Keratinocyte (primary cell): ENCODE results near the gene EYA4. TPM values are rescaled to one million over a fixed set of nuclear protein-coding genes. Genes with fewer than 3 reads are reported as not detected.

Experiments
- DNase-seq: peaks from one replicate; pipeline ENCODE4 v3.0.0-alpha.2; 2011; ENCODE audit warnings: low read depth, missing footprints, low spot score
- FAIRE-seq: peaks from 2 replicates; lab custom pipeline; 2011; peaks lifted over from hg19 to GRCh38; lab: Jason Lieb, UNC
- H2AFZ ChIP-seq: 2 replicates; pipeline ENCODE4 v1.6.0; 2012; ENCODE audit warnings: low read length, control low read depth, inconsistent platforms; ENCODE audit not compliant: control insufficient read depth
- H3K27ac ChIP-seq: 2 replicates; pipeline ENCODE4 v1.5.1; 2011; ENCODE audit warnings: low read length; ENCODE audit not compliant: control insufficient read depth, insufficient read depth
- H3K27me3 ChIP-seq: 3 replicates; pipeline ENCODE4 v1.6.0; 2011; ENCODE audit warnings: low read length; ENCODE audit not compliant: control insufficient read depth, insufficient read depth; ENCODE audit errors: extremely low read depth
- H3K36me3 ChIP-seq, 2 experiments: 2 replicates in 1 of 2; 3 replicates in 1 of 2; pipeline ENCODE4 v1.5.1; 2011; ENCODE audit warnings: low read length in 2 of 2, mild to moderate bottlenecking in 1 of 2; ENCODE audit not compliant: control insufficient read depth in 2 of 2, insufficient read depth in 2 of 2; ENCODE audit errors: extremely low read depth in 1 of 2
- H3K4me1 ChIP-seq: 3 replicates; pipeline ENCODE4 v1.5.1; 2011; ENCODE audit warnings: low read length; ENCODE audit not compliant: control insufficient read depth, insufficient read depth; ENCODE audit errors: extremely low read depth
- H3K4me2 ChIP-seq: 3 replicates; pipeline ENCODE4 v1.6.0; 2011; ENCODE audit warnings: low read depth, low read length; ENCODE audit not compliant: control insufficient read depth, insufficient read depth; ENCODE audit errors: extremely low read depth
- H3K4me3 ChIP-seq, 3 experiments: fragments of 200-600 bp in 1 of 3; sonication (generic) in 1 of 3; 2 replicates in 2 of 3; 3 replicates in 1 of 3; pipeline ENCODE4 v1.5.1; 2011 to 2016; ENCODE audit warnings: low read length in 3 of 3, mild to moderate bottlenecking in 3 of 3, control low read depth in 2 of 3, inconsistent platforms in 1 of 3, low read depth in 1 of 3, mixed read lengths in 1 of 3, mixed run types in 1 of 3, moderate library complexity in 1 of 3; ENCODE audit not compliant: control insufficient read depth in 2 of 3, insufficient read depth in 2 of 3; ENCODE audit errors: extremely low read depth in 1 of 3
- H3K79me2 ChIP-seq: 2 replicates; pipeline ENCODE4 v1.6.0; 2012; ENCODE audit warnings: low read length; ENCODE audit not compliant: control insufficient read depth, insufficient read depth
- H3K9ac ChIP-seq: 3 replicates; pipeline ENCODE4 v1.6.0; 2011; ENCODE audit warnings: low read length; ENCODE audit not compliant: control insufficient read depth, insufficient read depth; ENCODE audit errors: extremely low read depth
- H3K9me1 ChIP-seq: 3 replicates; pipeline ENCODE4 v1.6.0; 2011; ENCODE audit warnings: low read length; ENCODE audit not compliant: control insufficient read depth, insufficient read depth; ENCODE audit errors: extremely low read depth
- H3K9me3 ChIP-seq: 2 replicates; pipeline ENCODE4 v1.5.1; 2012; ENCODE audit warnings: low read depth, low read length; ENCODE audit not compliant: control insufficient read depth
- H4K20me1 ChIP-seq: 3 replicates; pipeline ENCODE4 v1.6.0; 2011; ENCODE audit warnings: low read length; ENCODE audit not compliant: control insufficient read depth, insufficient read depth; ENCODE audit errors: extremely low read depth
- EZH2 ChIP-seq: IDR thresholded peaks from one replicate; pipeline ENCODE4 v1.6.1; 2012; ENCODE audit warnings: inconsistent platforms, mild to moderate bottlenecking, low read length, moderate library complexity
- dilution Hi-C: fragments of 300-500 bp; cut with MboI; formaldehyde crosslinking; loops from one replicate; pipeline ENCODE4 v1.7.0; 2020; ENCODE audit warnings: low sequenced_read_pairs; ENCODE audit not compliant: extremely low pct_ligation_motif_present
- polyA plus RNA-seq, 5 experiments: library from polyadenylated mRNA; depleted of rRNA in 3 of 5; stranded (reverse) in 3 of 5; stranded (forward) in 1 of 5; unstranded in 1 of 5; fragments of >200 nt; gene quantifications; 1 replicate in 1 of 5; 2 replicates in 3 of 5; 3 replicates in 1 of 5; pipeline versions ENCODE4 v1.2.1 to v1.2.3, GENCODE V29; 2011 to 2012; ENCODE audit warnings: missing spikeins in 2 of 5, low read depth in 1 of 5, low replicate concordance in 1 of 5
- TF ChIP-seq, protein P1 (sequence below), 3 experiments: IDR thresholded peaks in 1 of 3; conservative IDR thresholded peaks in 1 of 3; optimal IDR thresholded peaks in 1 of 3; 2 replicates in 2 of 3; 3 replicates in 1 of 3; pipeline versions ENCODE3 to v1.5.1; 2011; ENCODE audit warnings: low read length in 3 of 3, mild to moderate bottlenecking in 3 of 3, moderate library complexity in 2 of 3, control low read depth in 1 of 3, inconsistent platforms in 1 of 3; ENCODE audit not compliant: insufficient read depth in 2 of 3; ENCODE audit errors: extremely low read depth in 1 of 3

Gene EYA4
- polyA plus RNA-seq, 1 donor (not counting 4 experiments of a cell fraction or from before 2014, with no cell fraction given) = 0.01 TPM

- no peaks in the 10 kb centered on the region for H3K4me1 ChIP-seq
- no peaks in the 10 kb centered on the region for H3K36me3 ChIP-seq
- H2AFZ ChIP-seq = no peak overlapping the region
- no peaks in the 10 kb centered on the region for H3K27me3 ChIP-seq
- dilution Hi-C loops = no loop called here
- no peak for TF ChIP-seq EZH2
- TF ChIP-seq, protein P1, sequence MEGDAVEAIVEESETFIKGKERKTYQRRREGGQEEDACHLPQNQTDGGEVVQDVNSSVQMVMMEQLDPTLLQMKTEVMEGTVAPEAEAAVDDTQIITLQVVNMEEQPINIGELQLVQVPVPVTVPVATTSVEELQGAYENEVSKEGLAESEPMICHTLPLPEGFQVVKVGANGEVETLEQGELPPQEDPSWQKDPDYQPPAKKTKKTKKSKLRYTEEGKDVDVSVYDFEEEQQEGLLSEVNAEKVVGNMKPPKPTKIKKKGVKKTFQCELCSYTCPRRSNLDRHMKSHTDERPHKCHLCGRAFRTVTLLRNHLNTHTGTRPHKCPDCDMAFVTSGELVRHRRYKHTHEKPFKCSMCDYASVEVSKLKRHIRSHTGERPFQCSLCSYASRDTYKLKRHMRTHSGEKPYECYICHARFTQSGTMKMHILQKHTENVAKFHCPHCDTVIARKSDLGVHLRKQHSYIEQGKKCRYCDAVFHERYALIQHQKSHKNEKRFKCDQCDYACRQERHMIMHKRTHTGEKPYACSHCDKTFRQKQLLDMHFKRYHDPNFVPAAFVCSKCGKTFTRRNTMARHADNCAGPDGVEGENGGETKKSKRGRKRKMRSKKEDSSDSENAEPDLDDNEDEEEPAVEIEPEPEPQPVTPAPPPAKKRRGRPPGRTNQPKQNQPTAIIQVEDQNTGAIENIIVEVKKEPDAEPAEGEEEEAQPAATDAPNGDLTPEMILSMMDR (optimal IDR thresholded peaks at IDR 0.05 in 1 of 3, IDR thresholded peaks at IDR 0.05 in 1 of 3, conservative IDR thresholded peaks at IDR 0.05 in 1 of 3; ENCODE audit: extremely low read depth in 1 of 3, insufficient read depth in 2 of 3, low read length in 3 of 3) = no peak
- H3K9me3 ChIP-seq = no peaks in the 10 kb centered on the region
- no peak overlapping the region for H3K4me2 ChIP-seq
- no peak overlapping the region for H3K4me3 ChIP-seq
- H3K27ac ChIP-seq = no peak overlapping the region
- no peak for DNase-seq
- no peaks in the 10 kb centered on the region for H3K9me1 ChIP-seq
- H3K9ac ChIP-seq = no peak overlapping the region
- H4K20me1 ChIP-seq = no peaks in the 10 kb centered on the region
- no peaks in the 10 kb centered on the region for H3K79me2 ChIP-seq
- no peak for FAIRE-seq
These were observed 102.1 kb downstream of the EYA4 start for GRCh38 chr6:133343220-133343619.

DNA sequence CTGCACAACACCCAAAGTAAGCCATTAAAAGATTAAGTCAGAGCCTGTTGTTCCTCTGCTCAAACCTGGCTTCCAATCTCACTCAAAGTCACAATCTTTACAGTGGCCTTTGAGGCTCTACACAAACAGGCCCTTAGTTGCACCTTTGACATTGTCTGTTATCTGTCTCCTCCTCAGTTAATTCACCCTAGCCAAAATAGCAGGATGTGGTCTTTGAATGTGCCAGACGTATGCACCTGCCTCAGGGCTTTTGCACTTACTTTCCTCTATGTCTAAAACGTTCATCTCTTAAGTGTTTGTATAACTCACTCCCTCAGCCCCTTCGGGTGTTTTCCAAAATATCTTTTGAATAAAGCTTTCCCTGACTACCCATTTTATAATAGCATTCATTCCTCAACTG is 107.7 kb downstream of the EYA4 start:
- Histone ChIP-seq H3K79me2 (no peaks in the 10 kb centered on the region), H3K4me2 (no peak overlapping the region), H3K36me3 (no peaks in the 10 kb centered on the region), H3K27me3 (no peaks in the 10 kb centered on the region), H3K4me1 (no peaks in the 10 kb centered on the region), H3K4me3 (no peak overlapping the region), H3K27ac (no peak overlapping the region), H3K9me3 (no peaks in the 10 kb centered on the region), H3K9ac (no peak overlapping the region), H3K9me1 (no peaks in the 10 kb centered on the region), H2AFZ (no peak overlapping the region), H4K20me1 (no peaks in the 10 kb centered on the region)
- DNase-seq = no peak
- dilution Hi-C loops = no loop called here
- no peak for TF ChIP-seq EZH2
- TF ChIP-seq, protein P1 (optimal IDR thresholded peaks at IDR 0.05 in 1 of 3, IDR thresholded peaks at IDR 0.05 in 1 of 3, conservative IDR thresholded peaks at IDR 0.05 in 1 of 3; ENCODE audit: extremely low read depth in 1 of 3, insufficient read depth in 2 of 3, low read length in 3 of 3) = no peak
- FAIRE-seq = no peak
